ENCODE results near the gene ZNF629.

The ZNF629 gene

DNA sequence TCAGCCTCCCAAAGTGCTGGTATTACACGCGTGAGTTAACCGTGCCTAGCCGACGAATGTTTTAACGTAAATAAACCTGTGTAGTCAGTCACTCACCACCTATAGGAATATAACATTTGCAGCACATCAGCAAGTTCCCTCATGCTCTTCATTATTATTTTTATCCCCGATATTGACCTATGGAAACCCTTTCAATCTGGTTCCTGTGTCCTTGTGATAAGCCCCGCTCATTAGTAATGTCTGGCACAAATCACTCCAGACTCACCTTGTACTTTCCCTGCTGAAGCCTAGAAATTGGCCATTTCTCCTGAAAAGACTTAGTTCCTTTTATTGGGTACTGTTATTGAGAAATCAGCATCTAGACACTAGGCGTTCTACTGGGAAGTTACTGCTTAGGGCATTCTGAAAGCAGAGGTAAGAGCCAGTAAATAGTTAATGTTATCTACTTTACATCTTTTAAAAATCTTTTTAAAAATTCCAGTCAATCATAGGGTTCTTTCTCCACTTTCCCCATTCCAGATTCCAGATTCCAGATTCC is 40.3 kb downstream of the ZNF629 start:
- DNase-seq, result no peak

DNA sequence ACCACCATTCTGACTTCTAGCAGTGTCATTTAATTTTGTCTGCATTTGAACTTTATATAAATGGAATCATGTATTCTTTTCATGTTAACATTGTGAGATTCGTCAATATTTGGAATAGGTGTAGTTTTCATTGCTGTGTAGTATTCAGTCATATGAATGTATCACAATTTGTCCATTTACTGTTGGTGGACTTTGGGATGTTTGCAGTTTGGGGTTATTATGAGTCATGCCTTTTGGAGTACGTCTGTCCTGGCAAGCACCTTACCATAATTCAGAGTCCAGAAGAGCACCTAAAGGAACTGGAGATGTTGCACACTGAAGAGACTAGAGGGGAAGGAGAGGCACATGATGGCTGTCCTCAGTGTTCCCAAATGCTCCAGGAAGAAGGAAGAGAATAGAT is 41.9 kb downstream of the ZNF629 start:
- no peak for DNase-seq

DNA sequence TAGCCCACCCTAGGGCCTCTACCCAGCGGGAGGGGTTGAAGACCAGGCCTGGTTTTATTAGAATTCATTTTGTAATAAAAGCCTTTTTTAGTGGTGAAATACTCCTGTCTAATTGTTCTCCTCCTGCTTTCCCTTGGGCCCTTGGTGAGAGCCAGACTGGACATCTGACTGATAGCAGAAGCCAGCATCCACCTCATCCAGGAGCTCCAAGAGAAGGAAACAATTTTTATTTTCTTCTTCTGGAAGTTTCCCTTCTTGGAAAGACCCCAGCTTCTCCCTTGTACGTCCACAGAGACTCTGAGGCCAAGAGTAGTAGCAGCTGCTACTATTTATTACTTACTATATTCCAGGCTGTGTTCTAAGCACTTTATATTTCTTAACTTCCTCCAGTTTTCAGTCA is 42.8 kb downstream of the ZNF629 start:
- DNase-seq, result no peak

DNA sequence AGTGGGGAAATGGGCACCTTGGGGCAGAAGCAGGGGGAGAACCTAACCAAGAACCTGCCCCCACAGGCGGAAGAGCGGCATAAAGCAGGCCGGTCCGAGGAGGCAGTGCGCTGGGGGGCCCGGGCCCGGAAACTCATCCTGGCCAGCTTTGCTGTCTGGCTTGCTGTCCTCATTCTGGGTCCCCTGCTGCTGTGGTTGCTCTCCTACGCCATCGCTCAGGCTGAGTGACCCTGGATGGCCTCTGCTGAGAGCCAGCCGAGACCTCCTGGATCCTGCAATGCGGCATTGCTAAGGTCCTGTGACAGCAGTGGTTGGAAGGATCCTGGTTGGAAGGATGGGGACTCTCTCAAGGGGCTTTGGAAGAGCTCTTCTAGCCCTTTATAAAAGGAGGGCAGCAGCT is 43.3 kb downstream of the ZNF629 start:
- DNase-seq, result no peak

DNA sequence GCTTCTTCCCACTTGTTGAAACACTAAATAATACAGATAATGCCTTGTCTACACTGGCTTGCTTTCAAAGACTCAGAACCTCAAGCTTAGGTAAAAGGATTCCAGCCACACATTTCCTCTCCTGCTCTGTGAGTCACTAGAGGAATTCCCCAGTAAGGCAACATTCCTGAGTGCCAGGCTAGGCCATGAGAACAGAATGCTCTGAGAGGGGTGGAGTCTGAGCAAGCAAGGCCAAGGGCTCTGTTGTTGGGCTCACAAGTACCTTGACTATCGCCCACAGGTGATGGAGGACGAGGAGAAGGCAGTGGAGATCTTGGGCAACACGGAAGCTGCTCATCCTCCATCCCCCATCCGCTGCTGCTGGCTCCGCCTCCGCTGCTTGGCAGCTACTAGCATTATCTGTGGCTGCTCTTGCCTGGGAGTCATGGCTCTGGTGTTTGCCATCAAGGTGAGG is 45.5 kb downstream of the ZNF629 start:
- DNase-seq, result no peak

DNA sequence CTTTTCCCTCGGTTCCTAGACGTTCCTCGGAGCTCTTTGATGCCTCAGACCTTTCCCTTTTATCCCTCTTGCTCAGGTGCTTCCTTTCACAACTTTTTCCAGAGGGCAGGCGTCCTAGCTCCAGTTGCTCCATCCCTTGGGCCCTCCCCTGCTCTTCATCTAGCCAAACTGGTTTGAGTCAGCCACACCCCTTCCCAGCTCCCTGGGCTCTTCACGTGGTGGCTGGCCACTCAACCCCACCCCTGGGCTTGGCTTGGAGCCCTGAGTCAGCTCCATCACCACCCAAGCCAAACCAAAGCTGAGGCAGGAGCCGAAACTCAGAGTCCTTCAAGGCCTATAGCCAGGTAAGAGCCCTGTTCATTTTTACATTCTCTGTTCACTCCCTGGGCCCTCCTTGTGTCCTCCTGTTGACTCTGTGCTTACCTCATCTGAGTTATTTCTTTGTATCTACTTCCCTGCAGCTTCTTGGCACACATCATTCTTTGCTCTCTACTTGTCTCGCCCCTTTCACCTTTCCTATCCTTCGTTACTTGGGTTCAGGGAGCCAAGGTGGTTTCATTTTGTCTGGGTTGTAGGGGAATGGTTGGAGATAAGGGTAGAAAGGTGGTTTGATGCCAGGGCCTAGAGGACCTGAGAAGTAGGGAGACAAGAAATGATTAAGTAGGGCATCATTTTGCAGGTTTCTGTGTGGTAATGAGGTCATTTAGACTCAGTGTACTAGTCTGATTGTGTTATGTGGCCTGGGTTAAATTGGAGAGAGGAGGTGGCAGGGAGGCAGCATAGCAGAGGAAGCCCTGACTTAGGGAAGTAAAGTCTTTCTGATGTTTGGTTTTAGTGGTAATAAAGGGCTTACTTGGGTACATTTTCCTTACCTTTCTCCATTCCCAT is 46.4 kb downstream of the ZNF629 start:
- no peak for DNase-seq

DNA sequence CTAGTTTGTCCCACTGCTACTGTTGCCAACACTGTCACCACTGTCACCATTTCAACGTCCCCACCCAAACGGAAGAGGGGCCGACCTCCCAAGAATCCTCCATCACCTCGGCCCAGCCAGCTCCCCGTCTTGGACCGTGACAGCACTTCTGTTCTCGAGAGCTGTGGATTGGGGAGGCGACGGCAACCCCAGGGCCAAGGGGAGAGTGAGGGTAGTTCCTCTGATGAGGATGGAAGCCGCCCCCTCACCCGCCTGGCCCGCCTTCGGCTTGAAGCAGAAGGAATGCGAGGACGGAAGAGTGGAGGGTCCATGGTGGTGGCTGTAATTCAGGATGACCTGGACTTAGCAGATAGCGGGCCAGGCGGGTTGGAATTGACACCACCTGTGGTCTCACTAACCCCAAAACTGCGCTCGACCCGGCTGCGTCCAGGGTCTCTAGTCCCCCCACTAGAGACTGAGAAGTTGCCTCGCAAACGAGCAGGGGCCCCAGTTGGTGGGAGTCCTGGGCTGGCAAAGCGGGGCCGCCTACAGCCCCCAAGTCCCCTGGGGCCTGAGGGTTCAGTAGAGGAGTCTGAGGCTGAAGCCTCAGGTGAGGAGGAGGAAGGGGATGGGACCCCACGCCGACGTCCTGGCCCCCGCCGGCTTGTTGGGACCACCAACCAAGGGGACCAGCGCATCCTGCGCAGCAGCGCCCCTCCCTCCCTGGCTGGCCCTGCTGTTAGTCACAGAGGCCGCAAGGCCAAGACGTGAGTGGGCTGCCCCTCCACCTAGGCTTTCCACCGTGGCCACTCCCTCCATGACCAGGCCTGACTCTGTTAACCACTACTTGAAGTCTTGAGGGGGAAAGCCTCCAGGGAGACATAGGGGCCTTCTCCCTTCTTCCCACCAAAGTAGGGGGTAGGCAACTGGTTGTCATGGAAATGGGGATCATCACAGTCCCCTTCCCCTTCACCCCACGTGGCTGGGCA is 47.7 kb downstream of the ZNF629 start:
- no peak for DNase-seq

DNA sequence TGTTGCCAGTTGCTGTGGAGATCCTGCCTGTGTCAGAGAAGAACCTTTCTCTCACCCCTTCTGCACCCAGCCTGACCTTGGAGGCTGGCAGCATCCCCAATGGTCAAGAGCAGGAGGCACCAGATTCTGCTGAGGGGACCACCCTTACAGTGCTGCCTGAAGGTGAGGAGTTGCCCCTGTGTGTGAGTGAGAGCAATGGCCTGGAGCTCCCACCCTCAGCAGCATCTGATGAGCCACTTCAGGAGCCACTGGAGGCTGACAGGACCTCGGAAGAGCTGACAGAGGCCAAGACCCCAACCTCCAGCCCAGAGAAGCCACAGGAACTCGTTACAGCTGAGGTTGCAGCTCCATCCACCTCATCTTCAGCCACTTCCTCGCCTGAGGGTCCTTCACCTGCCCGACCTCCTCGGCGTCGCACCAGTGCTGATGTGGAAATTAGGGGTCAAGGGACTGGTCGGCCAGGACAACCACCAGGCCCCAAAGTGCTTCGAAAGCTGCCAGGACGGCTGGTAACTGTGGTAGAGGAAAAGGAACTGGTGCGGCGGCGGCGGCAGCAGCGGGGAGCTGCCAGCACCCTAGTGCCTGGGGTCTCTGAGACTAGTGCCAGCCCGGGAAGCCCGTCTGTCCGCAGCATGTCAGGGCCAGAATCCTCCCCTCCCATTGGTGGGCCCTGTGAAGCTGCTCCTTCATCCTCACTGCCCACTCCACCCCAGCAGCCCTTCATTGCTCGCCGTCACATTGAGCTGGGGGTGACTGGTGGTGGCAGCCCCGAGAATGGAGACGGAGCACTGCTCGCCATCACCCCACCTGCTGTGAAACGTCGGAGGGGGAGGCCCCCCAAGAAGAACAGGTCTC is 49.0 kb downstream of the ZNF629 start:
- no peak for DNase-seq

DNA sequence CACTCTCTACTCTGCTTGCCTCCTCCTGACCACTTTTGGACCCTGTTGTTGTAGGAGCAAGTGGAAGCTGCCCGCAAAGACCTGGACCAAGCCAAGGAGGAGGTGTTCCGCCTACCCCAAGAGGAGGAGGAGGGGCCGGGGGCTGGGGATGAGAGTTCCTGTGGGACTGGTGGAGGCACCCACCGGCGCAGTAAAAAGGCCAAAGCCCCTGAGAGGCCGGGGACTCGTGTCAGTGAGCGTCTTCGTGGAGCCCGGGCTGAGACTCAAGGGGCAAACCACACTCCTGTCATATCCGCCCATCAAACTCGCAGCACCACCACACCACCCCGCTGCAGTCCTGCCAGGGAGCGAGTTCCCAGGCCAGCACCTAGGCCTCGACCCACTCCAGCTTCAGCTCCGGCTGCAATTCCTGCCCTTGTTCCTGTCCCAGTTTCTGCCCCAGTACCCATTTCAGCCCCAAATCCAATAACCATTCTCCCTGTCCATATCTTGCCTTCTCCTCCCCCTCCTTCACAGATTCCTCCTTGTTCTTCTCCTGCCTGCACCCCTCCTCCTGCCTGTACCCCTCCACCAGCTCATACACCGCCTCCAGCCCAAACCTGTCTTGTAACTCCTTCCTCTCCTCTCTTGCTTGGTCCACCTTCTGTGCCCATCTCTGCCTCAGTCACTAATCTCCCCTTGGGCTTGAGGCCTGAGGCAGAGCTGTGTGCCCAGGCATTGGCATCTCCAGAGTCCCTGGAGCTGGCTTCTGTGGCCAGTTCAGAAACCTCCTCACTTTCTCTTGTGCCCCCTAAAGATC is 49.8 kb downstream of the ZNF629 start:
- no peak for DNase-seq

DNA sequence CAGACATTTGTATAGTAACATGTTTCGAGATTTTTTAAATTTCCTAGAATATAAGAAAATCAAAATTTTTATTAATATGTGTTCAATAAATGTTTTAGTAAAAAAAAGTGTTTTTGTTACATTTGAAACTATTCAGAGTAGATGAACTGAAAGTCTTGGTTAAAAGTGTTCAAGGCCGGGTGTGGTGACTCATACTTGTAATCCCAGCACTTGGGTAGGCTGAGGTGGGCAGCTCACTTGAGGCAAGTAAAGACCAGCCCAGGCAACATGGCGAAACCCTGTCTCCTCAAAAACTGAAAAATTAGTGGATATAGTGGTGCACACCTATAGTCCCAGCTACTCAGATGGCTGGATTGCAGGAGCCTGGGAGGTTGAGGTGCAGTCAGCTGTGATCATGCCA is 55.6 kb downstream of the ZNF629 start:
- DNase-seq, result no peak

DNA sequence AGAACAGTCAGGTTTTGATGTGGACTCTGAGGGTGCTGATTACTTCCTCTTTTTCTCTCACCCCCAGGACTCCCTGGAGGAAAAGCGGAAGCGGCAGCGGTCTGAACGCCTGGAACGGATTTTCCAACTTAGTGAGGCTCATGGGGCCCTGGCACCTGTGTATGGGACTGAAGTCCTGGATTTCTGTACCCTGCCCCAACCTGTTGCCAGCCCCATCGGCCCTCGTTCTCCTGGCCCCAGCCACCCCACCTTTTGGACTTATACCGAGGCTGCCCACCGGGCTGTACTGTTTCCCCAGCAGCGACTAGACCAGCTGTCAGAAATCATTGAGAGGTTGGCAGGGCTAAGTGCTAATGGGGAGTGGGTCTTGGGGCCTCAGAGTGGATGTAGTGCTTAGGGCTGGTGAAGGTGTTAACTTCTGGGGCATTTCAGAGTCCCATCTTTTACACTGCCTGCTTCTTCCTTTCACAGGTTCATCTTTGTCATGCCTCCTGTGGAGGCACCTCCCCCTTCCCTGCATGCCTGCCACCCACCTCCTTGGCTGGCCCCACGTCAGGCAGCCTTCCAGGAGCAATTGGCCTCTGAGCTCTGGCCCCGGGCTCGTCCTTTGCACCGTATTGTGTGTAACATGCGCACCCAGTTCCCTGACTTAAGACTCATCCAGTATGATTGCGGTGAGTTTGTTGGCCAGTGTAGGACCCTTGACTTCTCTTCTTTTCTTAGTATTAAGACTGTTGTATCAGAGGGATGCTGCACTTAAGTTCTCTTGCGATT is 57.9 kb downstream of the ZNF629 start:
- DNase-seq, result no peak
